ENCODE results near the gene DMD.

- TF ChIP-seq EZH2 (IDR thresholded peaks at IDR 0.05; ENCODE audit: insufficient read depth, poor library complexity, severe bottlenecking) (no peak), EZH2phosphoT487 (IDR thresholded peaks at IDR 0.05; ENCODE audit: insufficient read depth, low read depth) (no peak)
Measured at GRCh38 chrX:31593353-31593752, 1618.0 kb downstream of the DMD start.

Data from GM23248 (cell line).